Liver (tissue), 9 donors: ENCODE data around the gene ERC1. TPM values are rescaled to one million over a fixed set of nuclear protein-coding genes. Genes with fewer than 3 reads are reported as not detected.
A peak's percentile ranks its signal among the peaks of the same experiment; 100 is the strongest.

Experiments
- DNase-seq: peaks from one replicate; pipeline ENCODE4 v3.0.0-alpha.2; 2017; ENCODE audit warnings: low spot score
- H3K27ac ChIP-seq, 2 donors: one replicate each; pipeline ENCODE4 v1.7.0; 2013; ENCODE audit warnings: inconsistent platforms in 2 of 2, low read length in 2 of 2, control low read depth in 1 of 2, low read depth in 1 of 2, mild to moderate bottlenecking in 1 of 2
- H3K27me3 ChIP-seq, 4 donors: one replicate each; pipeline versions ENCODE4 v1.6.1 to v1.7.0; 2013; ENCODE audit warnings: low read length in 3 of 4, inconsistent platforms in 1 of 4, mild to moderate bottlenecking in 1 of 4, moderate library complexity in 1 of 4; ENCODE audit not compliant: control insufficient read depth in 4 of 4, insufficient read depth in 4 of 4
- H3K36me3 ChIP-seq, 4 donors: one replicate each; pipeline versions ENCODE4 v1.6.1 to v1.7.0; 2013; ENCODE audit warnings: low read length in 3 of 4, mild to moderate bottlenecking in 3 of 4, low read depth in 1 of 4, moderate library complexity in 1 of 4; ENCODE audit not compliant: control insufficient read depth in 4 of 4, insufficient read depth in 3 of 4
- H3K4me1 ChIP-seq, 4 donors: one replicate each; pipeline versions ENCODE4 v1.6.1 to v1.7.0; 2013; ENCODE audit warnings: low read length in 3 of 4, mild to moderate bottlenecking in 3 of 4, moderate library complexity in 1 of 4; ENCODE audit not compliant: control insufficient read depth in 4 of 4, insufficient read depth in 4 of 4
- H3K4me3 ChIP-seq, 3 donors: one replicate each; pipeline versions ENCODE4 v1.6.1 to v1.7.0; 2013; ENCODE audit warnings: low read length in 3 of 3, control low read depth in 1 of 3, low read depth in 1 of 3, mild to moderate bottlenecking in 1 of 3
- H3K9ac ChIP-seq, 2 donors: one replicate each; pipeline ENCODE4 v1.7.0; 2013; ENCODE audit warnings: low read length in 2 of 2, mild to moderate bottlenecking in 2 of 2, moderate library complexity in 2 of 2, control low read depth in 1 of 2, low read depth in 1 of 2
- H3K9me3 ChIP-seq, 4 donors: one replicate each; pipeline versions ENCODE4 v1.6.1 to v1.7.0; 2013; ENCODE audit warnings: low read length in 3 of 4; ENCODE audit not compliant: control insufficient read depth in 4 of 4
- ATF3 ChIP-seq: IDR thresholded peaks from 2 replicates; pipeline ENCODE4 v1.6.1; 2016; ENCODE audit warnings: antibody characterized with exemption
- CTCF ChIP-seq: fragments of 150-350 bp; IDR thresholded peaks from 2 replicates; pipeline ENCODE4 v1.5.1; 2017; ENCODE audit warnings: improper control_type of control experiment, low read depth, low read length; ENCODE audit not compliant: missing input control
- EGR1 ChIP-seq, 2 donors: IDR thresholded peaks; 2 replicates each; pipeline ENCODE4 v1.6.1; 2016 to 2018; ENCODE audit warnings: antibody characterized with exemption in 2 of 2, low read depth in 2 of 2
- FOXA1 ChIP-seq: IDR thresholded peaks from 2 replicates; pipeline ENCODE4 v1.6.1; 2016; ENCODE audit warnings: antibody characterized with exemption
- FOXA2 ChIP-seq: IDR thresholded peaks from 2 replicates; pipeline ENCODE4 v1.6.1; 2016; ENCODE audit warnings: antibody characterized with exemption
- GABPA ChIP-seq, 2 donors: IDR thresholded peaks in 1 of 2; conservative IDR thresholded peaks in 1 of 2; 2 replicates each; pipeline ENCODE4 v1.6.1; 2016; ENCODE audit warnings: antibody characterized with exemption in 2 of 2, mild to moderate bottlenecking in 1 of 2, moderate library complexity in 1 of 2
- HNF4A ChIP-seq, 2 donors: conservative IDR thresholded peaks; 2 replicates each; pipeline ENCODE4 v1.6.1; 2016; ENCODE audit warnings: antibody characterized with exemption in 2 of 2, mild to moderate bottlenecking in 2 of 2
- HNF4G ChIP-seq: IDR thresholded peaks from 2 replicates; pipeline ENCODE4 v1.6.1; 2016; ENCODE audit warnings: antibody characterized with exemption
- JUND ChIP-seq, 2 donors: IDR thresholded peaks; 2 replicates each; pipeline ENCODE4 v1.6.1; 2016; ENCODE audit warnings: antibody characterized with exemption in 2 of 2
- NR2F2 ChIP-seq: IDR thresholded peaks from 2 replicates; pipeline ENCODE4 v1.6.1; 2016; ENCODE audit warnings: antibody characterized with exemption
- RAD21 ChIP-seq, 2 donors: IDR thresholded peaks; 2 replicates each; pipeline ENCODE4 v1.6.1; 2016; ENCODE audit warnings: antibody characterized with exemption in 2 of 2, mild to moderate bottlenecking in 2 of 2
- RXRA ChIP-seq, 2 donors: IDR thresholded peaks; 2 replicates each; pipeline ENCODE4 v1.6.1; 2017 to 2018; ENCODE audit warnings: antibody characterized with exemption in 2 of 2, mild to moderate bottlenecking in 1 of 2
- SP1 ChIP-seq: IDR thresholded peaks from 2 replicates; pipeline ENCODE4 v1.6.1; 2018; ENCODE audit warnings: antibody characterized with exemption, mild to moderate bottlenecking
- TAF1 ChIP-seq: conservative IDR thresholded peaks from 2 replicates; pipeline ENCODE4 v1.6.1; 2016; ENCODE audit warnings: antibody characterized with exemption, mild to moderate bottlenecking
- YY1 ChIP-seq: IDR thresholded peaks from 2 replicates; pipeline ENCODE4 v1.6.1; 2016; ENCODE audit warnings: antibody characterized with exemption, mild to moderate bottlenecking
- ZBTB33 ChIP-seq: IDR thresholded peaks from 2 replicates; pipeline ENCODE4 v1.6.1; 2016; ENCODE audit warnings: antibody characterized with exemption
- WGBS: extraction: QIAGEN DNeasy Blood & Tissue Kit; methylation state at CpG from one replicate; pipeline ENCODE4 v1.1.7; 2013; 5-methylcytosine and 5-hydroxymethylcytosine counted together
- polyA plus RNA-seq, 2 donors: library from polyadenylated mRNA; stranded (reverse) in 1 of 2; unstranded in 1 of 2; fragments of 200-250 nt in 1 of 2; fragments of >200 nt in 1 of 2; fragmentation: Nextera tagmentation in 1 of 2; extraction: Ambion mirVana in 1 of 2; gene quantifications; one replicate each; pipeline versions ENCODE4 v1.2.1 to v1.2.3, GENCODE V29; 2013 to 2015
- total RNA-seq, 2 donors: library from RNA; depleted of rRNA; stranded (reverse); fragments of >200 nt; gene quantifications; one replicate each; pipeline ENCODE4 v1.2.3, GENCODE V29; 2014
- donor health status: healthy.
- donor health status: healthy.
- donor health status: healthy.
- donor health status: healthy.
- donor health status: healthy.

Gene ERC1
- total and polyA plus RNA-seq, 4 donors = 6.2 to 50.2 (median 10.3) TPM

- Histone ChIP-seq H3K4me3 (no peak overlapping the region), H3K4me1 (peaks cover 0 to 12% (median 4%) of the 10 kb centered on the region in 4 donors), H3K9ac (no peak overlapping the region), H3K9me3 (no peaks in the 10 kb centered on the region), H3K27ac (no peak overlapping the region), H3K27me3 (no peaks in the 10 kb centered on the region), H3K36me3 (no peaks in the 10 kb centered on the region)
- DNase-seq = no peak
- no peak for TF ChIP-seq GABPA (IDR thresholded peaks at IDR 0.05 in 1 of 2, conservative IDR thresholded peaks at IDR 0.05 in 1 of 2)
- no peak for TF ChIP-seq NR2F2
- TF ChIP-seq HNF4G = no peak
- no peak for TF ChIP-seq JUND (IDR thresholded peaks at IDR 0.05)
- TF ChIP-seq FOXA2 = no peak
- no peak for TF ChIP-seq TAF1
- no peak for TF ChIP-seq ATF3
- no peak for TF ChIP-seq ZBTB33
- 82% methylated on average over 3 of the region's 3 CpGs for WGBS
Observed at GRCh38 chr12:1435044-1435443, 444.0 kb downstream of the ERC1 start.

GRCh38 chr12:1435456-1435855, 444.4 kb downstream of the ERC1 start:
- no peaks in the 10 kb centered on the region for H3K9me3 ChIP-seq
- no peaks in the 10 kb centered on the region for H3K27me3 ChIP-seq
- peaks cover 0 to 12% (median 4%) of the 10 kb centered on the region in 4 donors for H3K4me1 ChIP-seq
- H3K9ac ChIP-seq = no peak overlapping the region
- DNase-seq = no peak
- 37% methylated on average over 3 of the region's 3 CpGs for WGBS
- H3K4me3 ChIP-seq = no peak overlapping the region
- TF ChIP-seq RAD21 (IDR thresholded peaks at IDR 0.05) (peak in 1 of 2 donors; percentile 40), ATF3 (no peak), HNF4A (conservative IDR thresholded peaks at IDR 0.05) (peak; percentile 57 to 72), SP1 (peak; percentile 14)
- H3K27ac ChIP-seq = no peak overlapping the region
- no peaks in the 10 kb centered on the region for H3K36me3 ChIP-seq

- Histone ChIP-seq H3K27me3 (no peaks in the 10 kb centered on the region), H3K4me3 (no peak overlapping the region), H3K27ac (no peak overlapping the region), H3K36me3 (no peaks in the 10 kb centered on the region), H3K9ac (no peak overlapping the region), H3K9me3 (no peaks in the 10 kb centered on the region), H3K4me1 (peaks cover 0 to 12% (median 4%) of the 10 kb centered on the region in 4 donors)
- 96% methylated on average over 6 of the region's 6 CpGs for WGBS
- TF ChIP-seq FOXA2 = no peak
- no peak for TF ChIP-seq EGR1 (IDR thresholded peaks at IDR 0.05; ENCODE audit: low read depth in 2 of 2)
- no peak for TF ChIP-seq ZBTB33
- no peak for TF ChIP-seq CTCF
- TF ChIP-seq TAF1 = no peak
- TF ChIP-seq NR2F2 = no peak
- no peak for TF ChIP-seq HNF4G
- no peak for TF ChIP-seq JUND (IDR thresholded peaks at IDR 0.05)
- no peak for TF ChIP-seq RAD21 (IDR thresholded peaks at IDR 0.05)
- TF ChIP-seq YY1 = no peak
- no peak for TF ChIP-seq FOXA1
- TF ChIP-seq RXRA (IDR thresholded peaks at IDR 0.05) = no peak
- no peak for TF ChIP-seq ATF3
- no peak for DNase-seq
Observed at GRCh38 chr12:1436015-1436414, 445.0 kb downstream of the ERC1 start.
